Endodermal cell (in vitro differentiated cells): Measurements from ENCODE around the gene ARVCF. TPM values are rescaled to one million over a fixed set of nuclear protein-coding genes. Genes with fewer than 3 reads are reported as not detected.
A peak's percentile ranks its signal among the peaks of the same experiment; 100 is the strongest.

Experiments
- DNase-seq: peaks from one replicate; pipeline ENCODE4 v3.0.0-alpha.2; 2017
- H3K27ac ChIP-seq: 2 replicates; pipeline ENCODE4 v1.5.1; 2013; ENCODE audit warnings: mild to moderate bottlenecking, low read depth, low read length, moderate library complexity
- H3K27me3 ChIP-seq: 2 replicates; pipeline ENCODE4 v1.6.1; 2013; ENCODE audit warnings: mild to moderate bottlenecking, low read length, moderate library complexity; ENCODE audit not compliant: insufficient read depth, control insufficient read depth, poor library complexity, severe bottlenecking
- H3K36me3 ChIP-seq: 2 replicates; pipeline ENCODE4 v1.7.0; 2013; ENCODE audit warnings: mild to moderate bottlenecking, low read length, moderate library complexity; ENCODE audit not compliant: control insufficient read depth, insufficient read depth
- H3K4me1 ChIP-seq: one replicate; pipeline ENCODE4 v1.7.0; 2013; ENCODE audit warnings: low read length; ENCODE audit not compliant: control insufficient read depth, insufficient read depth
- H3K4me3 ChIP-seq: 2 replicates; pipeline ENCODE4 v1.5.1; 2013; ENCODE audit warnings: mild to moderate bottlenecking, low read length, moderate library complexity
- H3K9ac ChIP-seq: 2 replicates; pipeline ENCODE4 v1.6.1; 2013; ENCODE audit warnings: mild to moderate bottlenecking, low read length, moderate library complexity; ENCODE audit not compliant: poor library complexity, severe bottlenecking; ENCODE audit errors: extremely low read depth
- H3K9me3 ChIP-seq: 2 replicates; pipeline ENCODE4 v1.6.1; 2013; ENCODE audit warnings: mild to moderate bottlenecking, low read length, moderate library complexity; ENCODE audit not compliant: control insufficient read depth
- H3K27ac Mint-ChIP-seq: 2 replicates; pipeline ENCODE4 v1.8.0; 2020; ENCODE audit warnings: mixed read lengths
- H3K27me3 Mint-ChIP-seq: 2 replicates; pipeline ENCODE4 v1.8.0; 2021; ENCODE audit warnings: mild to moderate bottlenecking, mixed read lengths; ENCODE audit not compliant: insufficient read depth
- H3K36me3 Mint-ChIP-seq: 2 replicates; pipeline ENCODE4 v1.8.0; 2020; ENCODE audit warnings: low read depth, mixed read lengths
- H3K4me1 Mint-ChIP-seq: 2 replicates; pipeline ENCODE4 v1.8.0; 2020; ENCODE audit warnings: mixed read lengths
- H3K4me3 Mint-ChIP-seq: 2 replicates; pipeline ENCODE4 v1.8.0; 2020; ENCODE audit warnings: mild to moderate bottlenecking, moderate library complexity, mixed read lengths
- H3K9me3 Mint-ChIP-seq: 2 replicates; pipeline ENCODE4 v1.8.0; 2020; ENCODE audit warnings: mild to moderate bottlenecking, mixed read lengths
- WGBS, 2 experiments: methylation state at CpG; one replicate each; pipeline versions ENCODE4 v1.1.5 to v1.1.7; 2013; ENCODE audit warnings: missing lambda C conversion rate in 2 of 2, mixed read lengths in 1 of 2; ENCODE audit not compliant: insufficient coverage in 1 of 2, insufficient read length in 1 of 2; 5-methylcytosine and 5-hydroxymethylcytosine counted together
- total RNA-seq, 2 donors: library from RNA; stranded (reverse); fragmentation: NEBNext Ultra II Directional in 1 of 2; extraction: Animal tissue kit (Norgen Biotek cat#: 25700) in 1 of 2; gene quantifications; 2 replicates in 1 of 2; 3 replicates in 1 of 2; pipeline ENCODE4 v1.2.1, GENCODE V29; 2021
- TF ChIP-seq, protein P1 (sequence below): fragments of 200-600 bp; sonication (generic); conservative IDR thresholded peaks from 2 replicates; pipeline ENCODE4 v1.5.0; 2021; ENCODE audit warnings: antibody characterized with exemption, mild to moderate bottlenecking

Gene ARVCF
- total RNA-seq, 2 donors from 2014 or later = 48.3 to 61.3 TPM

DNA sequence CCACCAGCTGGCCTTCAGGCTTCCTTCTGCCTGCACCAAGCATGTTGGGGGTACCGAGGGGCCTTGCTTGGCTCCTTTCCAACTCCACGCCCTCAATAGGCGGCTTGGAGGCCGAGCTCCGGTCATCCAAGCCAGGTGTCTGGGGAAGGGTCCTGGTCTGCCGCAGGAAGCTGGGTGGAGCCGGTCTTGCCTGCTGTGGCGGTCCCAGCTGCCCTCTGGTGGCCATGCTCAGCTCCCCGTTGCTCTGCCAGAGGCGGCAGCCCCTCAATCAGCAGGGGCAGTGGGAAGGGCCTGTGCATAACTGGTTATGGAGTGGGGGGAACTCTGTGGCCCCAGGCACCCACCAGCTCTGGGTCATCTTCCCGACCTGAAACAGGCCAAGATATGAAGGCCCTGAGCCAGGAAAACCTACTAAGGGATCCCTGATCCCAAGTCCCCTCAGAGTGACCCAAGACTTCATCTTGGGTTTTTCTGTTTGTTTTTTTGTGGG is 3.2 kb downstream of the ARVCF start:
- Mint-ChIP-seq H3K4me3 (no peak overlapping the region), H3K27ac (no peak overlapping the region), H3K36me3 (no peaks in the 10 kb centered on the region), H3K9me3 (no peaks in the 10 kb centered on the region), H3K4me1 (peaks cover 2% of the 10 kb centered on the region), H3K27me3 (peaks cover 33% of the 10 kb centered on the region)
- 32 to 38% methylated on average over 3 to 11 of the region's 11 CpGs for WGBS, 2 experiments
- Histone ChIP-seq H3K27me3 (peaks cover 32% of the 10 kb centered on the region), H3K36me3 (no peaks in the 10 kb centered on the region), H3K9ac (no peak overlapping the region), H3K9me3 (no peaks in the 10 kb centered on the region), H3K4me1 (peaks cover 5% of the 10 kb centered on the region), H3K4me3 (no peak overlapping the region), H3K27ac (no peak overlapping the region)
- DNase-seq = peak; percentile 94
- TF ChIP-seq, protein P1, sequence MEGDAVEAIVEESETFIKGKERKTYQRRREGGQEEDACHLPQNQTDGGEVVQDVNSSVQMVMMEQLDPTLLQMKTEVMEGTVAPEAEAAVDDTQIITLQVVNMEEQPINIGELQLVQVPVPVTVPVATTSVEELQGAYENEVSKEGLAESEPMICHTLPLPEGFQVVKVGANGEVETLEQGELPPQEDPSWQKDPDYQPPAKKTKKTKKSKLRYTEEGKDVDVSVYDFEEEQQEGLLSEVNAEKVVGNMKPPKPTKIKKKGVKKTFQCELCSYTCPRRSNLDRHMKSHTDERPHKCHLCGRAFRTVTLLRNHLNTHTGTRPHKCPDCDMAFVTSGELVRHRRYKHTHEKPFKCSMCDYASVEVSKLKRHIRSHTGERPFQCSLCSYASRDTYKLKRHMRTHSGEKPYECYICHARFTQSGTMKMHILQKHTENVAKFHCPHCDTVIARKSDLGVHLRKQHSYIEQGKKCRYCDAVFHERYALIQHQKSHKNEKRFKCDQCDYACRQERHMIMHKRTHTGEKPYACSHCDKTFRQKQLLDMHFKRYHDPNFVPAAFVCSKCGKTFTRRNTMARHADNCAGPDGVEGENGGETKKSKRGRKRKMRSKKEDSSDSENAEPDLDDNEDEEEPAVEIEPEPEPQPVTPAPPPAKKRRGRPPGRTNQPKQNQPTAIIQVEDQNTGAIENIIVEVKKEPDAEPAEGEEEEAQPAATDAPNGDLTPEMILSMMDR = peak; percentile 92

DNA sequence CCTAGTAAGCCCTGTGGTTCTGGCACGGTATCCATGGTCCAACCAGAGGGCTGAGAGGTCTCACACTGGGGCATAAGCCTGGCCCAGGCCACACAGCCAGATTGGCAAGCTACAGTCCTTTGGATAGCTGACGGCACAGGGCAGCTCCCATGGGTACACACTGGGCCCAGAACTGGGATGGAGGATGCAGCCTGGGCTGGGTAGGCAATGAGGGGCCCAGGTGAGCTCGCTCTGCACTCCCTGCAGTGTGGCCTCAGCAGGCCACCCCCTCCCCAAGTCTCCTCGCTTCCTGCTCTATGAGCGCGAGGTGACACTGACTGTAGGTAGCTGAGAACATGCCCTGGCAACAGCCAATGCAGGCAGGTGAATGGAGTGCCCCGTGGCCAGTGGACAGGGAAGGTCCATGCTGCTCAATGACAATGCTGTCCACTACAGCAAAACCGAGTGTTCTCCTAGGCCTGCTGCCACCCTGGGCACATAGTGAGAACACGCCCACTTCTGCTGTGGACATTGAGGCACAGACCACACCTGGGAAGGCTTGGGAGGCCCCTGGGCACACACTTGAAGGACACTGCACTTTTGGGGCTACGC is 3.8 kb downstream of the ARVCF start:
- Histone ChIP-seq H3K27me3 (peaks cover 27% of the 10 kb centered on the region), H3K9ac (no peak overlapping the region), H3K36me3 (no peaks in the 10 kb centered on the region), H3K4me1 (peaks cover 5% of the 10 kb centered on the region), H3K4me3 (no peak overlapping the region), H3K27ac (no peak overlapping the region), H3K9me3 (no peaks in the 10 kb centered on the region)
- no peaks in the 10 kb centered on the region for H3K9me3 Mint-ChIP-seq
- no peaks in the 10 kb centered on the region for H3K36me3 Mint-ChIP-seq
- H3K27me3 Mint-ChIP-seq = peaks cover 27% of the 10 kb centered on the region
- no peak overlapping the region for H3K27ac Mint-ChIP-seq
- no peak overlapping the region for H3K4me3 Mint-ChIP-seq
- WGBS, 2 experiments = 92 to 95% methylated on average over 8 to 10 of the region's 10 CpGs
- H3K4me1 Mint-ChIP-seq = peaks cover 2% of the 10 kb centered on the region
- TF ChIP-seq, protein P1 = no peak
- DNase-seq = no peak

DNA sequence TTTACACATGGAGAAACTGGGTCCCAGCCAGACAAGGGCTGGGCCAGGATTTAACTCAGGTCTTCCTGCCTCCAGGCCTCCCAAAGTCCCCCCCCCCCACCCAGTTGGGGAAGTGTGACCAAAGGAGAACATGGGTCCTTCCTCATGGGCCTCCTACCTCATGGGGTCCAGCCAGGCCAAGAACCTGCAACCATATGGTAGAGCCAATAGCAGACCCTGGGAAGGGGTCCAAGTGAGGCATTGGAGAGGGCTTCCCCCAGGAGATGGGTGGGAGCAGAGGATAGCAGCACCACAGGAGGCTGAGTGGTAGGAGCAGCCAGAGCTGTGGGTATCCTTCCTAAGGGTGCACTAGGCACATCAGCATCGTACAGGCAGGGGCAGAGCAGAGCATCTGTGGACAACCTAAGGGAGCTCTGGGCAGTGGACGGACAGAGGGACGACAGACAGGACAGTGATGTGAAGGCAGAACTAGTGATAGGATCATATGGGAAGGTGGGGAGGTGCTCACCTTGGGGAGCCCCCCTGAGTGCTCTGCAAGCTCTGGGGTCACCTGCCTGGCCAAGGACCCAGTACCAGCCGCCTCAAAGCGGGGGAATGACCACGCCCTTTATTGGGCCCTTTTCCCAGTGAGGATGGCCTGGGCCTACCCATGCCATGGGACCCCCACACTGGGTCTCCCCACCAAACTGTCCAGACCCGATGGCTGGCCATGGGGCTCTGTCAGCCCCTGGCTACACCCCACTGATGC is 4.5 kb downstream of the ARVCF start:
- H3K9ac ChIP-seq = no peak overlapping the region
- no peaks in the 10 kb centered on the region for H3K9me3 ChIP-seq
- H3K4me3 ChIP-seq = no peak overlapping the region
- Mint-ChIP-seq H3K27ac (no peak overlapping the region), H3K4me1 (peaks cover 4% of the 10 kb centered on the region), H3K27me3 (peaks cover 20% of the 10 kb centered on the region), H3K36me3 (no peaks in the 10 kb centered on the region), H3K9me3 (no peaks in the 10 kb centered on the region), H3K4me3 (no peak overlapping the region)
- H3K36me3 ChIP-seq = no peaks in the 10 kb centered on the region
- TF ChIP-seq, protein P1 = no peak
- H3K27me3 ChIP-seq = peaks cover 20% of the 10 kb centered on the region
- peaks cover 5% of the 10 kb centered on the region for H3K4me1 ChIP-seq
- DNase-seq = no peak
- WGBS, 2 experiments = 91 to 93% methylated on average over 5 to 7 of the region's 7 CpGs
- H3K27ac ChIP-seq = no peak overlapping the region
